ENCODE results near the gene KCND2.
"Not testable (repeated sequence)": the region's sequence is repeated elsewhere in the genome, so short reads cannot be mapped to it uniquely, and the experiment has no call there.

KCND2 gene

GRCh38 chr7:120272701-120273475 is at the start of gene KCND2:
KCND2 (plus strand) TSS chr7:120273175.
- DNase-seq: no peak

- no peak for DNase-seq
Measured at GRCh38 chr7:120226188-120226587, 46.8 kb upstream of the KCND2 start.

- DNase-seq: no peak
Measured at GRCh38 chr7:120227255-120227654, 45.7 kb upstream of the KCND2 start.

GRCh38 chr7:120229084-120229483 is 43.9 kb upstream of the KCND2 start:
- no peak for DNase-seq

GRCh38 chr7:120233338-120233737 is 39.6 kb upstream of the KCND2 start:
- no peak for DNase-seq

GRCh38 chr7:120240350-120240749 is 32.6 kb upstream of the KCND2 start:
- DNase-seq: not testable (repeated sequence)

GRCh38 chr7:120241973-120242372 is 31.0 kb upstream of the KCND2 start:
- no peak for DNase-seq

- DNase-seq: no peak
Measured at GRCh38 chr7:120254845-120255244, 18.1 kb upstream of the KCND2 start.

GRCh38 chr7:120256344-120257070 is 16.5 kb upstream of the KCND2 start:
- DNase-seq: no peak

- no peak for DNase-seq
Measured at GRCh38 chr7:120259386-120259785, 13.6 kb upstream of the KCND2 start.

- DNase-seq: no peak
Measured at GRCh38 chr7:120260111-120260510, 12.9 kb upstream of the KCND2 start.

GRCh38 chr7:120272261-120272660 is 714 bp upstream of the KCND2 start:
- no peak for DNase-seq

- no peak for DNase-seq
Measured at GRCh38 chr7:120273476-120273975, 551 bp downstream of the KCND2 start.

GRCh38 chr7:120274482-120274881 is 1.5 kb downstream of the KCND2 start:
- DNase-seq: no peak

- DNase-seq: no peak
Measured at GRCh38 chr7:120274899-120275298, 1.9 kb downstream of the KCND2 start.

GRCh38 chr7:120276720-120277119 is 3.7 kb downstream of the KCND2 start:
- DNase-seq: no peak

- DNase-seq: no peak
Measured at GRCh38 chr7:120278773-120279172, 5.8 kb downstream of the KCND2 start.

- no peak for DNase-seq
Measured at GRCh38 chr7:120280743-120281142, 7.8 kb downstream of the KCND2 start.

GRCh38 chr7:120293027-120293426 is 20.1 kb downstream of the KCND2 start:
- no peak for DNase-seq

- no peak for DNase-seq
Measured at GRCh38 chr7:120302190-120302589, 29.2 kb downstream of the KCND2 start.

GRCh38 chr7:120303105-120303504 is 30.1 kb downstream of the KCND2 start:
- no peak for DNase-seq

GRCh38 chr7:120304674-120305073 is 31.7 kb downstream of the KCND2 start:
- DNase-seq: no peak

- no peak for DNase-seq
Measured at GRCh38 chr7:120307991-120308545, 35.1 kb downstream of the KCND2 start.

All from stimulated activated naive CD4-positive, alpha-beta T cell (primary cell).